ENCODE data around the gene ST6GALNAC2. TPM values are rescaled to one million over a fixed set of nuclear protein-coding genes. Genes with fewer than 3 reads are reported as not detected.
A peak's percentile ranks its signal among the peaks of the same experiment; 100 is the strongest.

The ST6GALNAC2 gene
- total RNA-seq, 4 donors from 2014 or later: 8.7 to 17.8 (median 13.3) TPM

GRCh38 chr17:76569607-76570279, 15.9 kb downstream of the ST6GALNAC2 start:
- no peak for DNase-seq (ENCODE audit: extremely low spot score)
- peaks cover 13 to 17% (median 16%) of the 10 kb centered on the region in 4 donors for H3K4me1 ChIP-seq
- peak overlapping the region in 2 of 4 donors; percentile 31 to 41 for H3K27ac ChIP-seq (replicated peaks in 1 of 4)
- TF ChIP-seq CTCF (IDR thresholded peaks at IDR 0.05) (no peak), POLR2AphosphoS5 (IDR thresholded peaks at IDR 0.05) (peak in 1 of 2 donors; percentile 27), EP300 (IDR thresholded peaks at IDR 0.05) (no peak), POLR2A (IDR thresholded peaks at IDR 0.05; ENCODE audit: low read depth) (no peak)
- intact Hi-C loops (cut with DNase I): loop anchor here (5.0 kb wide), 1 partner anchor 58 kb away; no protein-coding TSS in a partner anchor
- peaks cover 0 to 15% (median 0%) of the 10 kb centered on the region in 4 donors for H3K27me3 ChIP-seq
- H3K9me3 ChIP-seq: no peaks in the 10 kb centered on the region
- no peak overlapping the region for H3K4me3 ChIP-seq
- 74% methylated on average over 10 of the region's 18 CpGs for WGBS
- peaks cover 0 to 31% (median 22%) of the 10 kb centered on the region in 4 donors for H3K36me3 ChIP-seq

- peaks cover 0 to 15% (median 0%) of the 10 kb centered on the region in 4 donors for H3K27me3 ChIP-seq
- TF ChIP-seq POLR2A (IDR thresholded peaks at IDR 0.05; ENCODE audit: low read depth) (no peak), CTCF (IDR thresholded peaks at IDR 0.05) (no peak), EP300 (IDR thresholded peaks at IDR 0.05) (no peak), POLR2AphosphoS5 (IDR thresholded peaks at IDR 0.05) (no peak)
- peaks cover 0 to 41% (median 27%) of the 10 kb centered on the region in 4 donors for H3K36me3 ChIP-seq
- intact Hi-C loops (cut with DNase I): loop anchor here (5.0 kb wide), 1 partner anchor 58 kb away; no protein-coding TSS in a partner anchor
- 31% methylated on average over 19 of the region's 19 CpGs for WGBS
- peak overlapping the region in 1 of 4 donors; percentile 31 for H3K27ac ChIP-seq (replicated peaks in 1 of 4)
- H3K4me3 ChIP-seq: no peak overlapping the region
- H3K9me3 ChIP-seq: no peaks in the 10 kb centered on the region
- DNase-seq (ENCODE audit: extremely low spot score): no peak
- H3K4me1 ChIP-seq: peaks cover 13 to 17% (median 14%) of the 10 kb centered on the region in 4 donors
These were observed 16.8 kb downstream of the ST6GALNAC2 start for GRCh38 chr17:76568811-76569221.

- no peak overlapping the region for H3K27ac ChIP-seq (replicated peaks in 1 of 4)
- TF ChIP-seq POLR2A (IDR thresholded peaks at IDR 0.05; ENCODE audit: low read depth) (no peak), EP300 (IDR thresholded peaks at IDR 0.05) (no peak), POLR2AphosphoS5 (IDR thresholded peaks at IDR 0.05) (no peak), CTCF (IDR thresholded peaks at IDR 0.05) (no peak)
- peaks cover 13 to 18% (median 16%) of the 10 kb centered on the region in 4 donors for H3K4me1 ChIP-seq
- H3K4me3 ChIP-seq: no peak overlapping the region
- H3K36me3 ChIP-seq: peaks cover 0 to 51% (median 31%) of the 10 kb centered on the region in 4 donors
- H3K9me3 ChIP-seq: no peaks in the 10 kb centered on the region
- DNase-seq (ENCODE audit: extremely low spot score): no peak
- WGBS: 73% methylated on average over 11 of the region's 14 CpGs
- peaks cover 0 to 15% (median 0%) of the 10 kb centered on the region in 4 donors for H3K27me3 ChIP-seq
- intact Hi-C loops (cut with DNase I): loop anchor here (5.0 kb wide), 1 partner anchor 59 kb away; no protein-coding TSS in a partner anchor
These were observed 17.8 kb downstream of the ST6GALNAC2 start for GRCh38 chr17:76567634-76568432.

GRCh38 chr17:76566988-76567431, 18.6 kb downstream of the ST6GALNAC2 start:
- no peak for TF ChIP-seq CTCF (IDR thresholded peaks at IDR 0.05)
- TF ChIP-seq POLR2AphosphoS5 (IDR thresholded peaks at IDR 0.05): no peak
- TF ChIP-seq EP300 (IDR thresholded peaks at IDR 0.05): no peak
- TF ChIP-seq POLR2A (IDR thresholded peaks at IDR 0.05; ENCODE audit: low read depth): no peak

More at GRCh38 chr17:76566988-76567431, 18.6 kb downstream of the ST6GALNAC2 start:
- intact Hi-C loops (cut with DNase I): loop anchor here (5.0 kb wide), 1 partner anchor 60 kb away; no protein-coding TSS in a partner anchor
- H3K27me3 ChIP-seq: peaks cover 0 to 15% (median 0%) of the 10 kb centered on the region in 4 donors
- H3K27ac ChIP-seq (replicated peaks in 1 of 4): no peak overlapping the region
- H3K9me3 ChIP-seq: no peaks in the 10 kb centered on the region
- no peak overlapping the region for H3K4me3 ChIP-seq
- no peak for DNase-seq (ENCODE audit: extremely low spot score)
- peaks cover 13 to 25% (median 22%) of the 10 kb centered on the region in 4 donors for H3K4me1 ChIP-seq
- H3K36me3 ChIP-seq: peaks cover 0 to 56% (median 34%) of the 10 kb centered on the region in 4 donors
- 78% methylated on average over 5 of the region's 5 CpGs for WGBS

Data from esophagus muscularis mucosa (tissue), 4 donors.